Measurements from ENCODE around the gene GABRG3. TPM values are rescaled to one million over a fixed set of nuclear protein-coding genes. Genes with fewer than 3 reads are reported as not detected.

GABRG3 gene
- total and polyA plus RNA-seq, 10 of the 15 experiments (the other 5 are each of a cell fraction or from before 2014, with no cell fraction given) = 0.15 TPM; not detected in 9

GRCh38 chr15:27323801-27324200 is 352.8 kb downstream of the GABRG3 start (continued):
- TF ChIP-seq SKIL (IDR thresholded peaks at IDR 0.05; ENCODE audit: low read depth, poor library complexity, severe bottlenecking) (no peak), MAX (IDR thresholded peaks at IDR 0.05; ENCODE audit: low read depth, low read length) (no peak), ZNF622 (IDR thresholded peaks at IDR 0.05) (no peak), JUNB (IDR thresholded peaks at IDR 0.05) (no peak), SMC3 (IDR thresholded peaks at IDR 0.05; ENCODE audit: borderline replicate concordance, low read length) (no peak), LARP7 (IDR thresholded peaks at IDR 0.05) (no peak)

DNA sequence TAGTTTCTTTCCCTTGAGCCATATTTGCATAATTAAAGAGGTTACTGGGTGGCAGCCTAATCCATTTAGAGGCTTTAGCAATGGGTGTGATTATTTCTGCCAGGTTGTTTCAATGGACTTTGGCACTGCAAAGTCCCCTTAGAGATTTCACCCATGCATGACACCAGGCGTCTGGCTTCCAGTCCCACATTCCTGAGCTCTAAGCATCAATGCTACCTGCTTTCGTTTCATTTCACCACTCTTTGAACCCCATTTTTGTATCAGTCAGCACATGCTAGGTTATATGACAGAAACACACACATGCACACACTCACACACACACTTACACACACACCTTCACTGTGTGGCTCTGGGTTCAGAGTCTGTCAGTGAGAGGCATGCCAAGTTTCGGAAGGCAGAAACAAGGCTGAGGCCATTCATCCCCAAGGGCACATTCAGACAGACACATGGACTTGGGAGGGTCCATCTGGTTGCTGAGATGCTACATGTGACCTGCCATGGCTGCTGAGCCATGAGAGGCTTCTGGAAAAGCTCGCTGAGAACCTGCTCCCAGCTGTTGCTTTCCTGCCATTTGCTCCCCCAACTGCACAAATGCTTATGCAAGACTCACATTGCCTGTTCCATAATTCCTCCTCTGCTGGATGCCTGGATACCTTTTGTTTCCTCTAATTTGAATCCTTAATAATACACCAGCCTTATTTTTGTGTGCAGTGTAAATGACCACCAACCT is 354.1 kb downstream of the GABRG3 start:
- intact Hi-C loops (cut with micrococcal nuclease; ENCODE audit: unreplicated experiment) = no loop called here
- WGBS (ENCODE audit: insufficient coverage, insufficient replicate concordance, low lambda C conversion rate, missing lambda C conversion rate) = 1% methylated on average over 4 of the region's 4 CpGs
- ChIA-PET RAD21 (ENCODE audit: unreplicated experiment) (no interaction called here), CTCF (no interaction called here), POLR2A (no interaction called here), SMC1A (ENCODE audit: uncharacterized antibody, unreplicated experiment) (no interaction called here)
- DNase-seq (ENCODE audit: low read depth, low spot score) = no peak
- Histone ChIP-seq H3K27me3 (replicated peaks in 1 of 2; ENCODE audit: control insufficient read depth in 2 of 2, insufficient read depth in 2 of 2, low read length in 1 of 2) (no peaks in the 10 kb centered on the region), H3K4me3 (no peak overlapping the region), H3K79me2 (ENCODE audit: control insufficient read depth, insufficient read depth, low read length) (no peaks in the 10 kb centered on the region), H4K20me1 (ENCODE audit: control insufficient read depth, insufficient read depth) (no peaks in the 10 kb centered on the region), H3K4me2 (ENCODE audit: control insufficient read depth, insufficient read depth) (no peak overlapping the region), H3K9ac (ENCODE audit: control insufficient read depth, insufficient read depth, low read length) (no peak overlapping the region), H3K9me3 (replicated peaks; ENCODE audit: control insufficient read depth, insufficient read depth, low read length) (no peaks in the 10 kb centered on the region; the same call in 2 of the 3 replicates), H3K36me3 (ENCODE audit: control insufficient read depth in 2 of 2, insufficient read depth in 2 of 2, low read length in 1 of 2) (no peaks in the 10 kb centered on the region), H3K4me1 (ENCODE audit: control insufficient read depth, insufficient read depth, low read length) (no peaks in the 10 kb centered on the region), H3K27ac (ENCODE audit: control insufficient read depth, insufficient read depth) (no peak overlapping the region), H2AFZ (ENCODE audit: control insufficient read depth, low read depth, low read length) (no peak overlapping the region)
- no peak for FAIRE-seq
- in situ Hi-C loops (cut with MboI) = no loop called here
- no peak for ATAC-seq
- no peak for TF ChIP-seq RELA (IDR thresholded peaks at IDR 0.05; ENCODE audit: borderline replicate concordance, partially characterized antibody)
- no TSS peak for BruUV-seq (replicated peaks)
